ENCODE data around the gene MSL1.
A peak's percentile ranks its signal among the peaks of the same experiment; 100 is the strongest.

DNA sequence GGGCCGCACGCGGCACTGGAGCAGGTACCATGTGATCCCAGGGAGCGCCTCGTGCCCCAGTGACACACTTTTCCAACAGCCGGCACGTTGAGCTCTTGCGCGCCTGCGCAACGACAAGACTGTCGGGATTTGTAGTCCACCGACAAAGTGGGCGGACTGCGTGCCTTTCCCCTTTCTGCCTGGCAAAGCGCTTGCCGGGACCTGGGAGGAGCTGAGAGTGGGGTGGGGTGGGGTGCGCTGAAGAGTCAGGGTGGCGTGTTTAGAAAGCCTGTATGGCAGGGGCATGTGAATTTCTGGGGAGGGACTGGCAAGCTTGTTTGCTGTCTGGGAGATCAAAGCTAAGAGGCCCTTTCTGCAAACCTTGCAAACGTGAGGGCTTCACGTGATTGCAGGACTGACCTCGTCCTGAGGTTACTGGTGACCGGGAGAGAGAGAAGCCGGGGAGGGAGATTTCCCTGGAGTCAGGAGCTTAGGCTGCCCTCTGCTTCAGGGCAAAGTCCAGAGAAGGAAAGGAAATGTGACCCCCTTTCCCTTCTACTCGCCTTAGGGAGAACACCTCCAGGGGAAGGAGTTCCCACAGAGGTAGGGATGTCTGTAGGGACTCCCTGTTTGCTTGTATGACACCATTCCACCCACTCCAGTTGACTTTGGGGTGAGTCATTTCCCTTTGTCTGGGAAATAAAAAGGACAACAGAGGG is 21.0 kb upstream of the MSL1 start:
- peak; percentile 26 for TF ChIP-seq ZNF407 (CRISPR knock-in tag; IDR thresholded peaks at IDR 0.05; ENCODE audit: not compliant biosample characterization)
- TF ChIP-seq POLR2A (IDR thresholded peaks at IDR 0.05; ENCODE audit: insufficient read depth in 1 of 2, low read depth in 2 of 2, low read length in 2 of 2), result peak; percentile 24 to 63; a peak in 3 of 4 replicates
- peak; percentile 93 for TF ChIP-seq ZNF501 (CRISPR knock-in tag; IDR thresholded peaks at IDR 0.05)
- no peak for TF ChIP-seq CHD4 (IDR thresholded peaks at IDR 0.05; ENCODE audit: borderline replicate concordance, low read length)
- no peak for TF ChIP-seq FIP1L1 (IDR thresholded peaks at IDR 0.05; ENCODE audit: borderline replicate concordance, insufficient read depth, low read depth, low read length)
- TF ChIP-seq, protein P1, sequence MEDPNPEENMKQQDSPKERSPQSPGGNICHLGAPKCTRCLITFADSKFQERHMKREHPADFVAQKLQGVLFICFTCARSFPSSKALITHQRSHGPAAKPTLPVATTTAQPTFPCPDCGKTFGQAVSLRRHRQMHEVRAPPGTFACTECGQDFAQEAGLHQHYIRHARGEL (CRISPR knock-in tag; IDR thresholded peaks at IDR 0.05), result no peak
- TF ChIP-seq HMGA1 (CRISPR knock-in tag; conservative IDR thresholded peaks at IDR 0.05), result no peak
- 0 out of 2 replicates have a peak, but pooled peaks have one; percentile 67 for TF ChIP-seq ARHGAP35 (CRISPR knock-in tag; IDR thresholded peaks at IDR 0.05; ENCODE audit: borderline replicate concordance)
- TF ChIP-seq, protein P2, sequence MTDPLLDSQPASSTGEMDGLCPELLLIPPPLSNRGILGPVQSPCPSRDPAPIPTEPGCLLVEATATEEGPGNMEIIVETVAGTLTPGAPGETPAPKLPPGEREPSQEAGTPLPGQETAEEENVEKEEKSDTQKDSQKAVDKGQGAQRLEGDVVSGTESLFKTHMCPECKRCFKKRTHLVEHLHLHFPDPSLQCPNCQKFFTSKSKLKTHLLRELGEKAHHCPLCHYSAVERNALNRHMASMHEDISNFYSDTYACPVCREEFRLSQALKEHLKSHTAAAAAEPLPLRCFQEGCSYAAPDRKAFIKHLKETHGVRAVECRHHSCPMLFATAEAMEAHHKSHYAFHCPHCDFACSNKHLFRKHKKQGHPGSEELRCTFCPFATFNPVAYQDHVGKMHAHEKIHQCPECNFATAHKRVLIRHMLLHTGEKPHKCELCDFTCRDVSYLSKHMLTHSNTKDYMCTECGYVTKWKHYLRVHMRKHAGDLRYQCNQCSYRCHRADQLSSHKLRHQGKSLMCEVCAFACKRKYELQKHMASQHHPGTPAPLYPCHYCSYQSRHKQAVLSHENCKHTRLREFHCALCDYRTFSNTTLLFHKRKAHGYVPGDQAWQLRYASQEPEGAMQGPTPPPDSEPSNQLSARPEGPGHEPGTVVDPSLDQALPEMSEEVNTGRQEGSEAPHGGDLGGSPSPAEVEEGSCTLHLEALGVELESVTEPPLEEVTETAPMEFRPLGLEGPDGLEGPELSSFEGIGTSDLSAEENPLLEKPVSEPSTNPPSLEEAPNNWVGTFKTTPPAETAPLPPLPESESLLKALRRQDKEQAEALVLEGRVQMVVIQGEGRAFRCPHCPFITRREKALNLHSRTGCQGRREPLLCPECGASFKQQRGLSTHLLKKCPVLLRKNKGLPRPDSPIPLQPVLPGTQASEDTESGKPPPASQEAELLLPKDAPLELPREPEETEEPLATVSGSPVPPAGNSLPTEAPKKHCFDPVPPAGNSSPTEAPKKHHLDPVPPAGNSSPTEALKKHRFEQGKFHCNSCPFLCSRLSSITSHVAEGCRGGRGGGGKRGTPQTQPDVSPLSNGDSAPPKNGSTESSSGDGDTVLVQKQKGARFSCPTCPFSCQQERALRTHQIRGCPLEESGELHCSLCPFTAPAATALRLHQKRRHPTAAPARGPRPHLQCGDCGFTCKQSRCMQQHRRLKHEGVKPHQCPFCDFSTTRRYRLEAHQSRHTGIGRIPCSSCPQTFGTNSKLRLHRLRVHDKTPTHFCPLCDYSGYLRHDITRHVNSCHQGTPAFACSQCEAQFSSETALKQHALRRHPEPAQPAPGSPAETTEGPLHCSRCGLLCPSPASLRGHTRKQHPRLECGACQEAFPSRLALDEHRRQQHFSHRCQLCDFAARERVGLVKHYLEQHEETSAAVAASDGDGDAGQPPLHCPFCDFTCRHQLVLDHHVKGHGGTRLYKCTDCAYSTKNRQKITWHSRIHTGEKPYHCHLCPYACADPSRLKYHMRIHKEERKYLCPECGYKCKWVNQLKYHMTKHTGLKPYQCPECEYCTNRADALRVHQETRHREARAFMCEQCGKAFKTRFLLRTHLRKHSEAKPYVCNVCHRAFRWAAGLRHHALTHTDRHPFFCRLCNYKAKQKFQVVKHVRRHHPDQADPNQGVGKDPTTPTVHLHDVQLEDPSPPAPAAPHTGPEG (CRISPR knock-in tag; IDR thresholded peaks at IDR 0.05), result peak; percentile 95
- peak; percentile 91 for TF ChIP-seq IRF2 (CRISPR knock-in tag; IDR thresholded peaks at IDR 0.05)
